Forelimb muscle (tissue), 1 donor: ENCODE results near the gene LIMCH1. TPM values are rescaled to one million over a fixed set of nuclear protein-coding genes. Genes with fewer than 3 reads are reported as not detected.
"Not testable (repeated sequence)": the region's sequence is repeated elsewhere in the genome, so short reads cannot be mapped to it uniquely, and the experiment has no call there.

Experiments
- DNase-seq: peaks from one replicate; pipeline ENCODE4 v3.0.0-alpha.2; 2013; ENCODE audit warnings: low read depth
- polyA plus RNA-seq: library from polyadenylated mRNA; unstranded; fragments of 120-200 nt; gene quantifications from one replicate; pipeline ENCODE4 v1.2.1, GENCODE V29; 2013; ENCODE audit not compliant: insufficient read length

Gene LIMCH1
- 141 TPM for polyA plus RNA-seq

- no peak for DNase-seq
Observed at GRCh38 chr4:41538017-41538733, at the start of gene LIMCH1. LIMCH1 (plus strand) TSS chr4:41538157; CDS start chr4:41605996, 67,839 bp downstream.

- DNase-seq, result not testable (repeated sequence)
Observed at GRCh38 chr4:41491081-41491576, 46.8 kb upstream of the LIMCH1 start.

- DNase-seq, result no peak
Observed at GRCh38 chr4:41496977-41497376, 41.0 kb upstream of the LIMCH1 start.

- no peak for DNase-seq
Observed at GRCh38 chr4:41498177-41498576, 39.8 kb upstream of the LIMCH1 start.

GRCh38 chr4:41504167-41504818 is 33.7 kb upstream of the LIMCH1 start:
- DNase-seq, result no peak

GRCh38 chr4:41505161-41505661 is 32.7 kb upstream of the LIMCH1 start:
- no peak for DNase-seq

GRCh38 chr4:41506130-41506529 is 31.8 kb upstream of the LIMCH1 start:
- DNase-seq, result no peak

- no peak for DNase-seq
Observed at GRCh38 chr4:41507291-41507947, 30.5 kb upstream of the LIMCH1 start.

- DNase-seq, result no peak
Observed at GRCh38 chr4:41509451-41509866, 28.5 kb upstream of the LIMCH1 start.

- no peak for DNase-seq
Observed at GRCh38 chr4:41510179-41510578, 27.8 kb upstream of the LIMCH1 start.

GRCh38 chr4:41512136-41512535 is 25.8 kb upstream of the LIMCH1 start:
- DNase-seq, result no peak

GRCh38 chr4:41512596-41512995 is 25.4 kb upstream of the LIMCH1 start:
- DNase-seq, result no peak

- DNase-seq, result no peak
Observed at GRCh38 chr4:41514169-41514568, 23.8 kb upstream of the LIMCH1 start.

GRCh38 chr4:41514766-41515481 is 23.0 kb upstream of the LIMCH1 start:
- DNase-seq, result no peak

GRCh38 chr4:41517121-41517520 is 20.8 kb upstream of the LIMCH1 start:
- no peak for DNase-seq

- no peak for DNase-seq
Observed at GRCh38 chr4:41517747-41518146, 20.2 kb upstream of the LIMCH1 start.

GRCh38 chr4:41524425-41524824 is 13.5 kb upstream of the LIMCH1 start:
- no peak for DNase-seq

- no peak for DNase-seq
Observed at GRCh38 chr4:41525129-41525528, 12.8 kb upstream of the LIMCH1 start.

GRCh38 chr4:41526628-41527027 is 11.3 kb upstream of the LIMCH1 start:
- no peak for DNase-seq

- DNase-seq, result no peak
Observed at GRCh38 chr4:41528512-41529205, 9.3 kb upstream of the LIMCH1 start.

GRCh38 chr4:41530741-41531140 is 7.2 kb upstream of the LIMCH1 start:
- no peak for DNase-seq
